SU-DHL-6 (cell line): ENCODE results near the gene EIF2AK2.

Experiments
- H2AFZ ChIP-seq: fragments of 200-600 bp; sonication (generic); 2 replicates; pipeline ENCODE4 v1.6.1; 2014; ENCODE audit warnings: low read depth, mild to moderate bottlenecking, moderate library complexity, mixed read lengths, antibody characterized with exemption, low read length; ENCODE audit not compliant: severe bottlenecking
- H3F3A ChIP-seq: fragments of 200-600 bp; shearing (Covaris generic); 2 replicates; pipeline ENCODE4 v1.6.0; 2016; ENCODE audit warnings: antibody characterized with exemption, mild to moderate bottlenecking; ENCODE audit not compliant: insufficient read depth
- H3K27ac ChIP-seq: fragments of 200-600 bp; sonication (generic); 2 replicates; pipeline ENCODE4 v1.5.1; 2016; ENCODE audit warnings: low read depth, mild to moderate bottlenecking, low read length, moderate library complexity, mixed read lengths
- H3K27me3 ChIP-seq: fragments of 200-600 bp; sonication (generic), shearing (Covaris generic); 2 replicates; pipeline ENCODE4 v1.6.0; 2014; ENCODE audit warnings: mild to moderate bottlenecking, low read length
- H3K36me3 ChIP-seq: fragments of 200-600 bp; sonication (generic); 2 replicates; pipeline ENCODE4 v1.6.1; 2014; ENCODE audit warnings: mild to moderate bottlenecking, low read length, mixed read lengths
- H3K4me2 ChIP-seq: fragments of 300-600, 200-600 bp; shearing (Covaris generic), sonication (generic); 2 replicates; pipeline ENCODE4 v1.6.0; 2014; ENCODE audit warnings: low read length, low read depth, mild to moderate bottlenecking; ENCODE audit not compliant: poor library complexity, severe bottlenecking
- H3K4me3 ChIP-seq: fragments of 200-600 bp; sonication (generic); 2 replicates; pipeline ENCODE4 v1.5.1; 2014; ENCODE audit warnings: antibody characterized with exemption, low read length, mild to moderate bottlenecking, mixed read lengths; ENCODE audit not compliant: insufficient read depth, poor library complexity, severe bottlenecking
- H3K79me2 ChIP-seq: fragments of 200-600 bp; sonication (generic); 2 replicates; pipeline ENCODE4 v1.6.1; 2014; ENCODE audit warnings: mild to moderate bottlenecking, low read length, moderate library complexity; ENCODE audit not compliant: insufficient read depth
- H3K9ac ChIP-seq: fragments of 200-600 bp; sonication (generic); 2 replicates; pipeline ENCODE4 v1.7.0; 2014; ENCODE audit warnings: mild to moderate bottlenecking, low read length
- H3K9me2 ChIP-seq: fragments of 200-600 bp; sonication (generic); replicated peaks from 2 replicates; pipeline ENCODE4 v1.6.1; 2014; ENCODE audit warnings: low read length; ENCODE audit not compliant: insufficient read depth
- H3K9me3 ChIP-seq: fragments of 200-600 bp; sonication (generic); 2 replicates; pipeline ENCODE4 v1.6.1; 2014; ENCODE audit warnings: low read length, mixed read lengths; ENCODE audit not compliant: insufficient read depth
- H4K20me1 ChIP-seq: fragments of 200-600 bp; sonication (generic); 2 replicates; pipeline ENCODE4 v1.6.1; 2014; ENCODE audit warnings: low read depth, mild to moderate bottlenecking, antibody characterized with exemption, low read length, moderate library complexity, mixed read lengths
- EZH2phosphoT487 ChIP-seq: fragments of 200-600 bp; sonication (generic), shearing (Covaris generic); conservative IDR thresholded peaks from 2 replicates; pipeline ENCODE4 v1.6.1; 2018; ENCODE audit warnings: mild to moderate bottlenecking, antibody characterized with exemption, low read length, moderate library complexity, mixed read lengths
- TF ChIP-seq, protein P1 (sequence below): fragments of 200-600 bp; sonication (generic); IDR thresholded peaks from one replicate; pipeline ENCODE4 v1.5.1; 2017; ENCODE audit warnings: antibody characterized with exemption, mild to moderate bottlenecking, low read length, moderate library complexity; ENCODE audit not compliant: insufficient read depth, poor library complexity, severe bottlenecking

EIF2AK2 gene

DNA sequence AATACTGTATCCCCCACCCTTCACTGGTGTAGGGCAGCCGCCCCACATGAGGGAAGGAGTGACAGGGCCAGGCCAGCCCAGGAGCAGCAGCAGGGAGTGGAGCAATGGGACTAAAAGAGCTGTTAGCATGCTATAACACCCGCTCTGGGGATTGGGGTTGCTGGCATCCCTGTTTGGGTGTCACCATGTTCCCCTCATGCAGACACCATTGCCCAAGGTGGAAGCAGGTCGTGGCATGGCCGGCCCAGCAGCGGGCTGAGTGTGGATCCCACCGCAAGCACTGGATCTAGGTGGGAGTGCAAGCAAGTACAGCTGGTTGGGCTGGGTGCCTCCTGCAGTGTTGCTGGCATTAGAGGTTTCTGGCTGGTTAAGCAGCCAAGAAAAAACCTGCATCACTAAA is 35.0 kb upstream of the EIF2AK2 start:
- Histone ChIP-seq H3K4me2 (no peak overlapping the region), H3K36me3 (no peaks in the 10 kb centered on the region), H3K4me3 (no peak overlapping the region), H2AFZ (no peak overlapping the region), H3K9me3 (no peaks in the 10 kb centered on the region), H3K9me2 (no peaks in the 10 kb centered on the region), H3K27ac (no peak overlapping the region), H3K79me2 (peaks cover 3% of the 10 kb centered on the region; the same call in 1 of the 2 replicates), H3K27me3 (no peaks in the 10 kb centered on the region), H4K20me1 (no peaks in the 10 kb centered on the region), H3K9ac (no peak overlapping the region), H3F3A (no peaks in the 10 kb centered on the region)
- no peak for TF ChIP-seq EZH2phosphoT487
- TF ChIP-seq, protein P1, sequence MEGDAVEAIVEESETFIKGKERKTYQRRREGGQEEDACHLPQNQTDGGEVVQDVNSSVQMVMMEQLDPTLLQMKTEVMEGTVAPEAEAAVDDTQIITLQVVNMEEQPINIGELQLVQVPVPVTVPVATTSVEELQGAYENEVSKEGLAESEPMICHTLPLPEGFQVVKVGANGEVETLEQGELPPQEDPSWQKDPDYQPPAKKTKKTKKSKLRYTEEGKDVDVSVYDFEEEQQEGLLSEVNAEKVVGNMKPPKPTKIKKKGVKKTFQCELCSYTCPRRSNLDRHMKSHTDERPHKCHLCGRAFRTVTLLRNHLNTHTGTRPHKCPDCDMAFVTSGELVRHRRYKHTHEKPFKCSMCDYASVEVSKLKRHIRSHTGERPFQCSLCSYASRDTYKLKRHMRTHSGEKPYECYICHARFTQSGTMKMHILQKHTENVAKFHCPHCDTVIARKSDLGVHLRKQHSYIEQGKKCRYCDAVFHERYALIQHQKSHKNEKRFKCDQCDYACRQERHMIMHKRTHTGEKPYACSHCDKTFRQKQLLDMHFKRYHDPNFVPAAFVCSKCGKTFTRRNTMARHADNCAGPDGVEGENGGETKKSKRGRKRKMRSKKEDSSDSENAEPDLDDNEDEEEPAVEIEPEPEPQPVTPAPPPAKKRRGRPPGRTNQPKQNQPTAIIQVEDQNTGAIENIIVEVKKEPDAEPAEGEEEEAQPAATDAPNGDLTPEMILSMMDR = no peak

DNA sequence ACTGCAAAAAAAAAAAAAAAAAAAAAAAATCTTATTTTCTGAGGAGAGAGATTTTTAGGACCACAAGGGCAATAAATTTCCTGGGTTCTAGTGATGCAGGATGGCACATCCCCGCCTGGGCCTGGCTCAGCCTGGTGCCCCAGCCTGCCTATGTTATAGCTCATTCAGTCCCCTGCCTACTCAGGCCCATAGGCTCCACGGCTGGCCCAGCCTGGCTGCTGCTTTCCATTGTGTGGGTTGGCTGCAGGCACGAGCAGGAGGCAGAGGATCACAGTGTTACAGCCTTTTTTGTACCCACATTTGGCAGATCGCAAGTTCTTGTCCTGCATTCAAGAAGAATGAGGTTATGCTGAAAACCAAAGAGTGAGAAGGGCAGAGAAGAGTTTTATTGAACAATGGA is 34.5 kb upstream of the EIF2AK2 start:
- H3K27ac ChIP-seq = no peak overlapping the region
- no peak overlapping the region for H3K9ac ChIP-seq
- H3K27me3 ChIP-seq = no peaks in the 10 kb centered on the region
- H3K9me3 ChIP-seq = no peaks in the 10 kb centered on the region
- TF ChIP-seq EZH2phosphoT487 = no peak
- TF ChIP-seq, protein P1 = no peak
- H3K4me3 ChIP-seq = no peak overlapping the region
- H4K20me1 ChIP-seq = no peaks in the 10 kb centered on the region
- no peaks in the 10 kb centered on the region for H3K36me3 ChIP-seq
- no peak overlapping the region for H3K4me2 ChIP-seq
- no peaks in the 10 kb centered on the region for H3K9me2 ChIP-seq
- H2AFZ ChIP-seq = no peak overlapping the region
- H3K79me2 ChIP-seq = no peaks in the 10 kb centered on the region
- H3F3A ChIP-seq = no peaks in the 10 kb centered on the region

DNA sequence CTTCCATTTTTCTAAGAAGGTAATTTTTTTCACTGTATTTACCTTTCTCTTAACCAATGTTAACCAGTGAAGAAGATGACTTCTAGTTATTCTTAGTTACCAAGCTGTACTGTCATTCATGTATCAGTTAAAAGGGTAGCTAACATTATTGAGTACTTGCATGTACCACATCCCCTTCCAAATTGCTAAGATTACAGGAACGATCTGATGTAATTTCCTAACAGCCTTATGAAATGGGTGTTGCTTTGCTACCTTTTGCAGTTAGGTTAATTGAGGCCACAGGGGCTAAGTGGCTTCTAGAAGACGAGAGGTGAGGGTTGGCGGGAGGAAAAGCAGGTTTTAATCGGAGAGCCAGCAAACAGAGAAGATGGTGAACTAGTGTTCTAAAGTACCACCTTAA is 33.5 kb upstream of the EIF2AK2 start:
- H4K20me1 ChIP-seq = no peaks in the 10 kb centered on the region
- no peak overlapping the region for H3K4me3 ChIP-seq
- H3K79me2 ChIP-seq = no peaks in the 10 kb centered on the region
- H3K9me3 ChIP-seq = no peaks in the 10 kb centered on the region
- no peak overlapping the region for H2AFZ ChIP-seq
- H3K27me3 ChIP-seq = no peaks in the 10 kb centered on the region
- no peak overlapping the region for H3K9ac ChIP-seq
- no peak overlapping the region for H3K4me2 ChIP-seq
- no peaks in the 10 kb centered on the region for H3K36me3 ChIP-seq
- no peaks in the 10 kb centered on the region for H3F3A ChIP-seq
- no peak overlapping the region for H3K27ac ChIP-seq
- H3K9me2 ChIP-seq = no peaks in the 10 kb centered on the region
- TF ChIP-seq EZH2phosphoT487 = no peak
- TF ChIP-seq, protein P1 = no peak
